GM12878 (cell line): ENCODE data around the gene ANXA11. TPM values are rescaled to one million over a fixed set of nuclear protein-coding genes. Genes with fewer than 3 reads are reported as not detected.

Source experiments
- ATAC-seq: fragments of 200-7000 bp; cut with Tn5 transposase; 3 replicates; pipeline ENCODE4 v1.9.1; 2020; ENCODE audit warnings: mild to moderate bottlenecking, moderate library complexity
- BruUV-seq: library from RNA; stranded (reverse); fragments of 400-500 nt; replicated peaks from 2 replicates; lab custom pipeline; 2021; lab: Mats Ljungman, UMichigan
- CTCF ChIA-PET: fragments of 300-600 bp; sonication (Branson Sonifier 250); formaldehyde crosslinking; extraction: SDS; loops from one replicate; lab custom pipeline; 2021; ENCODE audit warnings: inconsistent platforms; lab: Yijun Ruan, JAX
- POLR2A ChIA-PET: fragments of 350-600 bp; formaldehyde crosslinking; extraction: SDS; loops from one replicate; lab custom pipeline; 2021; ENCODE audit warnings: inconsistent platforms; lab: Charles Lee
- RAD21 ChIA-PET: fragments of 300-600 bp; sonication (Branson Sonifier 250); formaldehyde crosslinking; loops from one replicate; lab custom pipeline; 2023; ENCODE audit warnings: antibody characterized with exemption; ENCODE audit not compliant: unreplicated experiment; lab: Charles Lee
- SMC1A ChIA-PET: fragments of 300-600 bp; sonication (Branson Sonifier 250); formaldehyde crosslinking; loops from one replicate; lab custom pipeline; 2023; ENCODE audit not compliant: unreplicated experiment, uncharacterized antibody; lab: Charles Lee
- DNase-seq: peaks from one replicate; pipeline ENCODE4 v3.0.0-alpha.2; 2011; ENCODE audit warnings: low read depth, low spot score
- FAIRE-seq: peaks from 3 replicates; lab custom pipeline; 2011; peaks lifted over from hg19 to GRCh38; lab: Jason Lieb, UNC
- H2AFZ ChIP-seq: 2 replicates; pipeline ENCODE4 v1.6.0; 2011; ENCODE audit warnings: low read depth, low read length, control low read depth; ENCODE audit not compliant: control insufficient read depth
- H3K27ac ChIP-seq: 2 replicates; pipeline ENCODE4 v1.5.1; 2011; ENCODE audit warnings: control low read depth; ENCODE audit not compliant: control insufficient read depth, insufficient read depth
- H3K27me3 ChIP-seq, 2 experiments: replicated peaks in 1 of 2; 2 replicates each; pipeline versions ENCODE4 v1.6.0 to v1.6.1; 2011; ENCODE audit warnings: low read length in 1 of 2; ENCODE audit not compliant: control insufficient read depth in 2 of 2, insufficient read depth in 2 of 2
- H3K36me3 ChIP-seq, 2 experiments: 2 replicates each; pipeline ENCODE4 v1.5.1; 2011; ENCODE audit warnings: low read length in 1 of 2; ENCODE audit not compliant: control insufficient read depth in 2 of 2, insufficient read depth in 2 of 2
- H3K4me1 ChIP-seq: 2 replicates; pipeline ENCODE4 v1.6.1; 2011; ENCODE audit warnings: mild to moderate bottlenecking, low read length, moderate library complexity, mixed read lengths; ENCODE audit not compliant: control insufficient read depth, insufficient read depth
- H3K4me2 ChIP-seq: 2 replicates; pipeline ENCODE4 v1.6.0; 2011; ENCODE audit warnings: control low read depth; ENCODE audit not compliant: control insufficient read depth, insufficient read depth
- H3K4me3 ChIP-seq: fragments of 200-600 bp; sonication (generic); 2 replicates; pipeline ENCODE4 v1.5.1; 2016
- H3K79me2 ChIP-seq: 2 replicates; pipeline ENCODE4 v1.6.0; 2011; ENCODE audit warnings: low read length; ENCODE audit not compliant: control insufficient read depth, insufficient read depth
- H3K9ac ChIP-seq: 2 replicates; pipeline ENCODE4 v1.8.0; 2011; ENCODE audit warnings: low read length, control low read depth, mixed read lengths; ENCODE audit not compliant: control insufficient read depth, insufficient read depth
- H3K9me3 ChIP-seq: replicated peaks from 3 replicates; pipeline ENCODE4 v1.5.1; 2011; ENCODE audit warnings: mild to moderate bottlenecking, low read length; ENCODE audit not compliant: control insufficient read depth, insufficient read depth
- H4K20me1 ChIP-seq: 2 replicates; pipeline ENCODE4 v1.6.0; 2011; ENCODE audit not compliant: control insufficient read depth, insufficient read depth
- ASH2L ChIP-seq: fragments of 300-600, 200-600 bp; sonication (generic); IDR thresholded peaks from 2 replicates; pipeline ENCODE4 v1.6.1; 2017; ENCODE audit warnings: low read depth, mild to moderate bottlenecking, borderline replicate concordance
- BACH1 ChIP-seq: fragments of 450-650 bp; IDR thresholded peaks from 2 replicates; pipeline ENCODE4 v1.6.1; 2017; ENCODE audit warnings: mild to moderate bottlenecking, borderline replicate concordance
- CREB1 ChIP-seq: IDR thresholded peaks from 2 replicates; pipeline ENCODE4 v1.6.1; 2012; ENCODE audit warnings: low read depth, mild to moderate bottlenecking, inconsistent platforms
- E2F4 ChIP-seq: IDR thresholded peaks from 2 replicates; pipeline ENCODE4 v1.6.1; 2012; ENCODE audit warnings: low read depth, low read length, improper control_type of control experiment
- EP300 ChIP-seq, 2 experiments: fragments of 150-350 bp in 1 of 2; IDR thresholded peaks; 2 replicates each; pipeline ENCODE4 v1.6.1; 2011 to 2012; ENCODE audit warnings: low read depth in 2 of 2, low read length in 2 of 2, borderline replicate concordance in 1 of 2, improper control_type of control experiment in 1 of 2, inconsistent platforms in 1 of 2; ENCODE audit not compliant: control insufficient read depth in 1 of 2
- HDGF ChIP-seq: fragments of 450-650 bp; IDR thresholded peaks from 2 replicates; pipeline ENCODE4 v1.6.1; 2016; ENCODE audit warnings: antibody characterized with exemption
- JUNB ChIP-seq: IDR thresholded peaks from 2 replicates; pipeline ENCODE4 v1.6.1; 2016; ENCODE audit warnings: antibody characterized with exemption, mild to moderate bottlenecking
- MTA3 ChIP-seq: IDR thresholded peaks from 2 replicates; pipeline ENCODE4 v1.6.1; 2012; ENCODE audit warnings: low read length, inconsistent platforms, borderline replicate concordance
- NR2C1 ChIP-seq: fragments of 450-650 bp; IDR thresholded peaks from 2 replicates; pipeline ENCODE4 v1.6.1; 2017; ENCODE audit warnings: antibody characterized with exemption, mild to moderate bottlenecking, moderate library complexity
- NR2F1 ChIP-seq: fragments of 450-650 bp; conservative IDR thresholded peaks from 2 replicates; pipeline ENCODE4 v1.6.1; 2017; ENCODE audit warnings: mild to moderate bottlenecking
- POU2F2 ChIP-seq: IDR thresholded peaks from 3 replicates; pipeline ENCODE4 v1.6.1; 2011; ENCODE audit warnings: low read depth, mild to moderate bottlenecking, low read length, borderline replicate concordance
- RAD21 ChIP-seq: IDR thresholded peaks from 2 replicates; pipeline ENCODE4 v1.6.1; 2011; ENCODE audit warnings: mild to moderate bottlenecking, low read depth, low read length, moderate library complexity; ENCODE audit not compliant: insufficient read depth
- SIX5 ChIP-seq: IDR thresholded peaks from 2 replicates; pipeline ENCODE4 v1.6.1; 2011; ENCODE audit warnings: mild to moderate bottlenecking, low read depth, low read length, moderate library complexity; ENCODE audit not compliant: severe bottlenecking
- SREBF1 ChIP-seq: IDR thresholded peaks from 2 replicates; pipeline ENCODE4 v1.6.1; 2012; ENCODE audit warnings: mild to moderate bottlenecking, low read length
- TARDBP ChIP-seq: IDR thresholded peaks from 2 replicates; pipeline ENCODE4 v1.6.1; 2016; ENCODE audit warnings: borderline replicate concordance
- TCF3 ChIP-seq: IDR thresholded peaks from 2 replicates; pipeline ENCODE4 v1.6.1; 2012; ENCODE audit warnings: low read depth, mild to moderate bottlenecking, low read length, borderline replicate concordance; ENCODE audit not compliant: insufficient read depth
- ZBTB4 ChIP-seq: fragments of 450-650 bp; formaldehyde crosslinking; IDR thresholded peaks from 2 replicates; pipeline ENCODE4 v1.4.0; 2022; ENCODE audit warnings: mild to moderate bottlenecking, moderate library complexity
- ZNF207 ChIP-seq: fragments of 450-650 bp; IDR thresholded peaks from 2 replicates; pipeline ENCODE4 v1.6.1; 2014; ENCODE audit warnings: antibody characterized with exemption, mild to moderate bottlenecking, borderline replicate concordance
- WGBS: methylation state at CpG from one replicate; pipeline ENCODE4 v1.1.6; 2016; ENCODE audit warnings: low lambda C conversion rate; ENCODE audit not compliant: insufficient replicate concordance, insufficient coverage; ENCODE audit errors: missing lambda C conversion rate; 5-methylcytosine and 5-hydroxymethylcytosine counted together
- in situ Hi-C: fragments of 300-500 bp; cut with MboI; formaldehyde crosslinking; loops from 9 replicates; pipeline ENCODE4 v1.14.3; 2018; ENCODE audit warnings: mixed read lengths
- intact Hi-C: fragments of 100-400 bp; cut with micrococcal nuclease; formaldehyde crosslinking; loops from one replicate; pipeline ENCODE4 v1.14.2; 2022; ENCODE audit not compliant: unreplicated experiment
- polyA plus RNA-seq, 11 experiments: library from polyadenylated mRNA; depleted of rRNA in 4 of 11; unstranded in 6 of 11; stranded (reverse) in 5 of 11; fragments of >200 nt; fragmentation: Nextera tagmentation in 4 of 11; fragmentation: Illumina TruSeq in 1 of 11; extraction: Ambion mirVana in 4 of 11; extraction: Trizol in 1 of 11; gene quantifications; 1 replicate in 1 of 11; 2 replicates in 10 of 11; pipeline versions ENCODE4 v1.2.1 to v1.2.3, GENCODE V29; 2011 to 2016; ENCODE audit warnings: inconsistent platforms in 2 of 11, missing spikeins in 2 of 11, low read depth in 1 of 11
- total RNA-seq, 4 experiments: library from RNA; depleted of rRNA in 3 of 4; stranded (reverse); fragments of >200 nt in 3 of 4; fragmentation: Illumina TruSeq in 1 of 4; extraction: Trizol in 1 of 4; gene quantifications; 2 replicates each; pipeline versions ENCODE4 v1.2.1 to v1.2.3, GENCODE V29; 2013 to 2021

The ANXA11 gene
- total and polyA plus RNA-seq, 10 of the 15 experiments (the other 5 are each of a cell fraction or from before 2014, with no cell fraction given), result 25.0 to 129 (median 72.2) TPM

DNA sequence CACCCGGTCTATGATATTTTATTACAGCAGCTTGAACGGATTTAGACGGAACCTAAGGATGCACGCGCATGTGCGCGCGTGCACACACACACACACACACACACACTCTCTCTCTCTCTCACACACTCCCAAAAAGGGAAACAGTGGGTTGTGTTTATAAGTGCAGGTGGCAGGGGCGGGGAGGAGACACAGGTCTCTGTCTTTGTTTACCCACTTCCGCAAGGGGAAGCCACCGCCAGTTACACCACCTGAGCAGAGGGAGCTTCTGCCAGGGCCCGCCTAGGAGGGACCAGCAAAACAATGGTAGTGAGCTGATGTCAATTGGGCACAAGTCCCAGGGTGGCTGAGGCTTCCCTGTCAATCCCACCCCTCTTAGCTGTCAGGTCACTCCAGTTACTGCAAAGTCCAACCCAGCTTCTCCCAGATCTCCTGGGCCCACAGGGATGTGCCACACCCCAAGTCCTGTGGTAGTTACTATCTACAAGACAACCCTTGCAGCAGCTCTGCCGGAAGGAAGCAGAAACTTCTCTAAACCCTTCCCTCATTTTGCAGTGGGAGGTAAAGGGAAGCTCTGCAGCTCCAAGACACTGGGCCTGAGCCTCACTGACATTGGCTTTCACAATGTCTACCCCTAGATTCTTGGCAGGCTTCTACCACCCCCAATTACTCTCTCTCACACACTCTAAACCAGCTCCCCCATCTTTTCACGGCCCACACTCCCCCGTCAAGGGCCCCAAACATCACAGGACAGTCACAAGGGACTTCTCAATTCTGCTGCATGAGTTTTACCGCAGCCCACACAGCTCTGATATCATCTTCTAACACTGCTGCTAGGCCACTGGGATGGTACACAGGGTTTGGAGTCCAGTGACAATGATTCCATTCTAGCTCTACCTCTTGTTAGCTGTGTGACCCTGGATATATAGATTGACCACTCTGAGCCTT, 17.6 kb downstream of the ANXA11 start:
- peak overlapping the region; percentile 69 for H3K27ac ChIP-seq
- H3K9ac ChIP-seq, result peak overlapping the region; percentile 52; the same call in 1 of the 2 replicates
- peaks cover 22% of the 10 kb centered on the region for H3K4me1 ChIP-seq
- WGBS, result 6% methylated on average over 16 of the region's 16 CpGs
- RAD21 ChIA-PET, result interaction anchor here (0.9 to 2.8 kb wide), 5 partner anchors 9 to 901 kb away, joined by 3 to 59 read pairs (median 8); partner anchors contain the start of gene ANXA11
- intact Hi-C loops, result loop anchor here (1.0 kb wide), 1 partner anchor 16 kb away; no protein-coding TSS in a partner anchor
- H2AFZ ChIP-seq, result peak overlapping the region; percentile 41
- H3K4me2 ChIP-seq, result peak overlapping the region; percentile 89
- SMC1A ChIA-PET, result interaction anchor here (0.7 to 1.8 kb wide), 13 partner anchors 9 to 108 kb away, joined by 3 to 29 read pairs (median 4); no protein-coding TSS in a partner anchor
- H3K27me3 ChIP-seq, result no peaks in the 10 kb centered on the region
- POLR2A ChIA-PET, result interaction anchor here (0.9 to 1.7 kb wide), 7 partner anchors 9 to 105 kb away, joined by 3 to 18 read pairs (median 5); partner anchors contain the start of gene ANXA11
- H3K4me3 ChIP-seq, result peak overlapping the region; percentile 28; the same call in 1 of the 2 replicates
- H3K36me3 ChIP-seq, result peaks cover 3 to 10% of the 10 kb centered on the region in 2 experiments; a peak in 2 of 4 replicates
- ATAC-seq (peak; percentile 94), FAIRE-seq (peak; percentile 75), DNase-seq (peak; percentile 56)
- CTCF ChIA-PET, result interaction anchor here (0.7 to 2.5 kb wide), 9 partner anchors 10 to 44 kb away, joined by 3 to 23 read pairs (median 4); partner anchors contain the start of gene ANXA11
- peaks cover under 1% of the 10 kb centered on the region; the same call in 2 of the 3 replicates for H3K9me3 ChIP-seq
- in situ Hi-C loops, result no loop called here
- peaks cover 51% of the 10 kb centered on the region for H3K79me2 ChIP-seq
- no TSS peak for BruUV-seq
- H4K20me1 ChIP-seq, result no peaks in the 10 kb centered on the region
- no peak for TF ChIP-seq ZNF207
- TF ChIP-seq EP300 (IDR thresholded peaks at IDR 0.05; ENCODE audit: borderline replicate concordance in 1 of 2, control insufficient read depth in 1 of 2, low read depth in 2 of 2, low read length in 2 of 2), result peak; percentile 51 to 80; a peak in 1 of 4 replicates
- TF ChIP-seq TCF3, result peak; percentile 68; the same call in 1 of the 2 replicates
- TF ChIP-seq BACH1, result no peak; the same call in 1 of the 2 replicates
- no peak for TF ChIP-seq SIX5
- peak; percentile 59; the same call in 1 of the 2 replicates for TF ChIP-seq HDGF
- TF ChIP-seq MTA3, result no peak
- no peak for TF ChIP-seq NR2F1
- no peak for TF ChIP-seq TARDBP
- TF ChIP-seq ZBTB4, result no peak
- TF ChIP-seq CREB1, result peak; percentile 55; the same call in 1 of the 2 replicates
- TF ChIP-seq SREBF1, result no peak
- peak; percentile 28; the same call in 1 of the 3 replicates for TF ChIP-seq POU2F2
- no peak for TF ChIP-seq NR2C1
- no peak for TF ChIP-seq RAD21
- TF ChIP-seq E2F4, result no peak
- TF ChIP-seq JUNB, result no peak; the same call in 1 of the 2 replicates
- no peak for TF ChIP-seq ASH2L
